Sigmoid colon (tissue), 4 donors: ENCODE measurements around the gene PRKCZ.

Experiments used
- EP300 ChIP-seq, 4 donors: sonication (generic); formaldehyde crosslinking; IDR thresholded peaks; one replicate each; pipeline ENCODE4 v1.6.1; 2017; ENCODE audit warnings: antibody characterized with exemption in 4 of 4
- POLR2A ChIP-seq, 2 donors: fragments of 450-650 bp; IDR thresholded peaks; one replicate each; pipeline ENCODE4 v1.6.1; 2016; ENCODE audit warnings: antibody characterized with exemption in 2 of 2, mild to moderate bottlenecking in 2 of 2, moderate library complexity in 2 of 2
- POLR2AphosphoS5 ChIP-seq, 4 donors: sonication (generic); formaldehyde crosslinking; IDR thresholded peaks; one replicate each; pipeline ENCODE4 v1.6.1; 2017; ENCODE audit warnings: antibody characterized with exemption in 4 of 4
- TF ChIP-seq, protein P1 (sequence below), 4 experiments: fragments of 450-650 bp in 3 of 4; fragments of 200-600 bp in 1 of 4; IDR thresholded peaks; one replicate each; pipeline ENCODE4 v1.5.1; 2016 to 2019; ENCODE audit warnings: antibody characterized with exemption in 4 of 4, mild to moderate bottlenecking in 3 of 4, moderate library complexity in 2 of 4

DNA sequence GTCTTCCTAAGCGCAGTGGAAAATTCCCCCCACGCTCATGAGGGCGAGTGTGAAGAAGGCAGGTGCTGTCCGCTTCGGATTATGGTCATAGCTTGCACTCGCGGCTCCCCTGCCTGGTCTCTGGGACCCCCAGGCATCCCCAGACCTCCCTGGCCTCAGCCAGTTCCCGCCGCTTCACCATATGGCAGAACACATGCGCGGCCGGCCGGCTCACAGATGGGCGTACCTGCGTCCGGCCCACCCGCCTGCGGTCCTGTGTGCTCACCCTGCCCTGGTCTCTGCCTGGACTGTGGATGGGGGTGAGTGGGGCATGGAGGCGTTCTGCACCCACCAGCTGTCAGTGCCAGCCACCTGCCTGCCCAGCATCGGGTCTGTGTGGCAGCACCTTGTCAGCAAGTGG is 34.1 kb downstream of the PRKCZ start:
- TF ChIP-seq POLR2AphosphoS5 (IDR thresholded peaks at IDR 0.05), result no peak
- TF ChIP-seq, protein P1, sequence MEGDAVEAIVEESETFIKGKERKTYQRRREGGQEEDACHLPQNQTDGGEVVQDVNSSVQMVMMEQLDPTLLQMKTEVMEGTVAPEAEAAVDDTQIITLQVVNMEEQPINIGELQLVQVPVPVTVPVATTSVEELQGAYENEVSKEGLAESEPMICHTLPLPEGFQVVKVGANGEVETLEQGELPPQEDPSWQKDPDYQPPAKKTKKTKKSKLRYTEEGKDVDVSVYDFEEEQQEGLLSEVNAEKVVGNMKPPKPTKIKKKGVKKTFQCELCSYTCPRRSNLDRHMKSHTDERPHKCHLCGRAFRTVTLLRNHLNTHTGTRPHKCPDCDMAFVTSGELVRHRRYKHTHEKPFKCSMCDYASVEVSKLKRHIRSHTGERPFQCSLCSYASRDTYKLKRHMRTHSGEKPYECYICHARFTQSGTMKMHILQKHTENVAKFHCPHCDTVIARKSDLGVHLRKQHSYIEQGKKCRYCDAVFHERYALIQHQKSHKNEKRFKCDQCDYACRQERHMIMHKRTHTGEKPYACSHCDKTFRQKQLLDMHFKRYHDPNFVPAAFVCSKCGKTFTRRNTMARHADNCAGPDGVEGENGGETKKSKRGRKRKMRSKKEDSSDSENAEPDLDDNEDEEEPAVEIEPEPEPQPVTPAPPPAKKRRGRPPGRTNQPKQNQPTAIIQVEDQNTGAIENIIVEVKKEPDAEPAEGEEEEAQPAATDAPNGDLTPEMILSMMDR (IDR thresholded peaks at IDR 0.05), result no peak
- no peak for TF ChIP-seq POLR2A (IDR thresholded peaks at IDR 0.05)
- TF ChIP-seq EP300 (IDR thresholded peaks at IDR 0.05), result no peak
